ENCODE data around the gene IDNK. TPM values are rescaled to one million over a fixed set of nuclear protein-coding genes. Genes with fewer than 3 reads are reported as not detected.

Gene IDNK
- total and polyA plus RNA-seq, 10 of the 15 experiments (the other 5 are each of a cell fraction or from before 2014, with no cell fraction given), result 7.0 to 19.1 (median 10.6) TPM

- TF ChIP-seq PKNOX1 (IDR thresholded peaks at IDR 0.05) (no peak), EZH2 (IDR thresholded peaks at IDR 0.05; ENCODE audit: borderline replicate concordance, control insufficient read depth, low read depth, low read length) (no peak), KLF5 (IDR thresholded peaks at IDR 0.05; ENCODE audit: partially characterized antibody) (no peak), CUX1 (IDR thresholded peaks at IDR 0.05; ENCODE audit: insufficient replicate concordance, low read depth, low read length) (no peak), HDAC2 (IDR thresholded peaks at IDR 0.05) (no peak)
These were observed 24.5 kb upstream of the IDNK start (continued) for GRCh38 chr9:83598487-83598886.

- Histone ChIP-seq H3K4me2 (ENCODE audit: control insufficient read depth, insufficient read depth) (no peak overlapping the region), H4K20me1 (ENCODE audit: control insufficient read depth, insufficient read depth) (no peaks in the 10 kb centered on the region), H3K27me3 (replicated peaks in 1 of 2; ENCODE audit: control insufficient read depth in 2 of 2, insufficient read depth in 2 of 2, low read length in 1 of 2) (no peaks in the 10 kb centered on the region), H3K27ac (ENCODE audit: control insufficient read depth, insufficient read depth) (no peak overlapping the region), H3K4me1 (ENCODE audit: control insufficient read depth, insufficient read depth, low read length) (no peaks in the 10 kb centered on the region), H3K9me3 (replicated peaks; ENCODE audit: control insufficient read depth, insufficient read depth, low read length) (no peaks in the 10 kb centered on the region), H3K4me3 (no peak overlapping the region), H3K36me3 (ENCODE audit: control insufficient read depth in 2 of 2, insufficient read depth in 2 of 2, low read length in 1 of 2) (no peaks in the 10 kb centered on the region), H3K9ac (ENCODE audit: control insufficient read depth, insufficient read depth, low read length) (no peak overlapping the region), H3K79me2 (ENCODE audit: control insufficient read depth, insufficient read depth, low read length) (no peaks in the 10 kb centered on the region), H2AFZ (ENCODE audit: control insufficient read depth, low read depth, low read length) (no peak overlapping the region)
- ChIA-PET CTCF (interaction anchor here (3.3 kb wide), 1 partner anchor 270 kb away, joined by 21 read pairs; no protein-coding TSS in a partner anchor), SMC1A (ENCODE audit: uncharacterized antibody, unreplicated experiment) (interaction anchor here (0.5 kb wide), 1 partner anchor 124 kb away, joined by 3 read pairs; no protein-coding TSS in a partner anchor), POLR2A (no interaction called here), RAD21 (ENCODE audit: unreplicated experiment) (no interaction called here)
- intact Hi-C loops (cut with micrococcal nuclease; ENCODE audit: unreplicated experiment) (loop anchor here (10.0 kb wide), 1 partner anchor 394 kb away; no protein-coding TSS in a partner anchor), in situ Hi-C loops (cut with MboI) (loop anchor here (5.0 kb wide), 1 partner anchor 267 kb away; no protein-coding TSS in a partner anchor)
- no peak for FAIRE-seq
- DNase-seq (ENCODE audit: low read depth, low spot score), result no peak
- BruUV-seq (replicated peaks), result no TSS peak
- TF ChIP-seq GABPA (IDR thresholded peaks at IDR 0.05; ENCODE audit: low read depth) (no peak), LARP7 (IDR thresholded peaks at IDR 0.05) (no peak), ZZZ3 (IDR thresholded peaks at IDR 0.05; ENCODE audit: control insufficient read depth, insufficient read length, low read depth) (no peak), SMAD1 (IDR thresholded peaks at IDR 0.05; ENCODE audit: low read depth, partially characterized antibody) (no peak), BACH1 (IDR thresholded peaks at IDR 0.05; ENCODE audit: borderline replicate concordance) (no peak), ELK1 (IDR thresholded peaks at IDR 0.05; ENCODE audit: low read depth, low read length) (no peak), HCFC1 (IDR thresholded peaks at IDR 0.05; ENCODE audit: low read length) (no peak)
- 63% methylated on average over 4 of the region's 4 CpGs for WGBS (ENCODE audit: insufficient coverage, insufficient replicate concordance, low lambda C conversion rate, missing lambda C conversion rate)
- ATAC-seq, result no peak
These were observed 23.9 kb upstream of the IDNK start for GRCh38 chr9:83599071-83599470.
